GM19467 (cell line): Measurements from ENCODE around the gene CRYGS.
"Not testable (repeated sequence)": the region's sequence is repeated elsewhere in the genome, so short reads cannot be mapped to it uniquely, and the experiment has no call there.

Source experiments
- ATAC-seq: cut with Tn5 transposase; IDR thresholded peaks from one replicate; pipeline ENCODE4 v1.9.1; 2021; ENCODE audit warnings: mild to moderate bottlenecking, moderate library complexity; ENCODE audit not compliant: unreplicated experiment

Gene CRYGS

GRCh38 chr3:186544281-186544680, at the start of gene CRYGS:
Gene CRYGS (minus strand): TSS chr3:186544380. CDS start chr3:186544326, 54 bp downstream.
- no peak for ATAC-seq

GRCh38 chr3:186593862-186594261, 49.7 kb upstream of the CRYGS start:
- ATAC-seq = no peak

- no peak for ATAC-seq
Measured at GRCh38 chr3:186592682-186593081, 48.5 kb upstream of the CRYGS start.

- no peak for ATAC-seq
Measured at GRCh38 chr3:186590580-186591295, 46.6 kb upstream of the CRYGS start.

- ATAC-seq = no peak
Measured at GRCh38 chr3:186589856-186590579, 45.8 kb upstream of the CRYGS start.

GRCh38 chr3:186589121-186589520, 44.9 kb upstream of the CRYGS start:
- ATAC-seq = no peak

- no peak for ATAC-seq
Measured at GRCh38 chr3:186588632-186589031, 44.5 kb upstream of the CRYGS start.

- no peak for ATAC-seq
Measured at GRCh38 chr3:186587183-186587582, 43.0 kb upstream of the CRYGS start.

- not testable (repeated sequence) for ATAC-seq
Measured at GRCh38 chr3:186586245-186586644, 42.1 kb upstream of the CRYGS start.

GRCh38 chr3:186583831-186584230, 39.7 kb upstream of the CRYGS start:
- ATAC-seq = no peak

GRCh38 chr3:186582541-186582940, 38.4 kb upstream of the CRYGS start:
- no peak for ATAC-seq

GRCh38 chr3:186580785-186581184, 36.6 kb upstream of the CRYGS start:
- no peak for ATAC-seq

GRCh38 chr3:186577521-186577920, 33.3 kb upstream of the CRYGS start:
- no peak for ATAC-seq

- no peak for ATAC-seq
Measured at GRCh38 chr3:186571644-186572013, 27.4 kb upstream of the CRYGS start.

- ATAC-seq = no peak
Measured at GRCh38 chr3:186570941-186571643, 26.9 kb upstream of the CRYGS start.

- peak; percentile 83 for ATAC-seq
Measured at GRCh38 chr3:186570096-186570940, 26.1 kb upstream of the CRYGS start, which contains the start of gene DNAJB11. Gene DNAJB11 (plus strand): TSS chr3:186570720. CDS start chr3:186570898, 178 bp downstream.

- ATAC-seq = no peak
Measured at GRCh38 chr3:186569779-186570095, 25.6 kb upstream of the CRYGS start.

GRCh38 chr3:186569361-186569760, 25.2 kb upstream of the CRYGS start:
- not testable (repeated sequence) for ATAC-seq

GRCh38 chr3:186567072-186567921, 23.1 kb upstream of the CRYGS start, which contains the start of gene TBCCD1:
Gene TBCCD1 (minus strand): TSS chr3:186567339. CDS start chr3:186564329, 3,010 bp downstream.
- peak; percentile 44 for ATAC-seq

- no peak for ATAC-seq
Measured at GRCh38 chr3:186566772-186567071, 22.5 kb upstream of the CRYGS start.
